HG02588 (cell line): ENCODE results near the gene SLC6A19.

Experiments
- ATAC-seq: cut with Tn5 transposase; IDR thresholded peaks from one replicate; pipeline ENCODE4 v1.9.1; 2021; ENCODE audit warnings: mild to moderate bottlenecking, moderate library complexity; ENCODE audit not compliant: unreplicated experiment

Gene SLC6A19

GRCh38 chr5:1193591-1193985 is 7.8 kb upstream of the SLC6A19 start:
- ATAC-seq: no peak

- ATAC-seq: no peak
These were observed 7.0 kb upstream of the SLC6A19 start for GRCh38 chr5:1194378-1194777.

GRCh38 chr5:1195439-1195838 is 6.0 kb upstream of the SLC6A19 start:
- no peak for ATAC-seq

- no peak for ATAC-seq
These were observed 5.5 kb upstream of the SLC6A19 start for GRCh38 chr5:1195916-1196315.

GRCh38 chr5:1196562-1196961 is 4.8 kb upstream of the SLC6A19 start:
- no peak for ATAC-seq

- no peak for ATAC-seq
These were observed 3.3 kb upstream of the SLC6A19 start for GRCh38 chr5:1197876-1198666.

- no peak for ATAC-seq
These were observed 2.1 kb upstream of the SLC6A19 start for GRCh38 chr5:1199340-1199648.

GRCh38 chr5:1199649-1200494 is 1.5 kb upstream of the SLC6A19 start:
- ATAC-seq: no peak

- ATAC-seq: no peak
These were observed 684 bp upstream of the SLC6A19 start for GRCh38 chr5:1200495-1201326.

- no peak for ATAC-seq
These were observed 817 bp downstream of the SLC6A19 start for GRCh38 chr5:1202026-1202797.

GRCh38 chr5:1202798-1203185 is 1.4 kb downstream of the SLC6A19 start:
- ATAC-seq: no peak

GRCh38 chr5:1203311-1203967 is 2.0 kb downstream of the SLC6A19 start:
- no peak for ATAC-seq

- ATAC-seq: no peak
These were observed 2.7 kb downstream of the SLC6A19 start for GRCh38 chr5:1203968-1204692.

- no peak for ATAC-seq
These were observed 3.4 kb downstream of the SLC6A19 start for GRCh38 chr5:1204693-1205242.

- ATAC-seq: no peak
These were observed 4.1 kb downstream of the SLC6A19 start for GRCh38 chr5:1205255-1206180.

GRCh38 chr5:1206521-1207412 is 5.4 kb downstream of the SLC6A19 start:
- ATAC-seq: no peak

- no peak for ATAC-seq
These were observed 6.2 kb downstream of the SLC6A19 start for GRCh38 chr5:1207555-1207954.
